GM12874 (cell line): ENCODE data around the gene MAN1A2.

Experiments
- TF ChIP-seq, protein P1 (sequence below): IDR thresholded peaks from 2 replicates; pipeline ENCODE4 v1.5.1; 2011; ENCODE audit warnings: low read depth, mild to moderate bottlenecking, control low read depth, low read length, moderate library complexity; ENCODE audit not compliant: insufficient read depth

MAN1A2 gene

GRCh38 chr1:117416546-117417125 lies 49.4 kb downstream of the MAN1A2 start:
- TF ChIP-seq, protein P1, sequence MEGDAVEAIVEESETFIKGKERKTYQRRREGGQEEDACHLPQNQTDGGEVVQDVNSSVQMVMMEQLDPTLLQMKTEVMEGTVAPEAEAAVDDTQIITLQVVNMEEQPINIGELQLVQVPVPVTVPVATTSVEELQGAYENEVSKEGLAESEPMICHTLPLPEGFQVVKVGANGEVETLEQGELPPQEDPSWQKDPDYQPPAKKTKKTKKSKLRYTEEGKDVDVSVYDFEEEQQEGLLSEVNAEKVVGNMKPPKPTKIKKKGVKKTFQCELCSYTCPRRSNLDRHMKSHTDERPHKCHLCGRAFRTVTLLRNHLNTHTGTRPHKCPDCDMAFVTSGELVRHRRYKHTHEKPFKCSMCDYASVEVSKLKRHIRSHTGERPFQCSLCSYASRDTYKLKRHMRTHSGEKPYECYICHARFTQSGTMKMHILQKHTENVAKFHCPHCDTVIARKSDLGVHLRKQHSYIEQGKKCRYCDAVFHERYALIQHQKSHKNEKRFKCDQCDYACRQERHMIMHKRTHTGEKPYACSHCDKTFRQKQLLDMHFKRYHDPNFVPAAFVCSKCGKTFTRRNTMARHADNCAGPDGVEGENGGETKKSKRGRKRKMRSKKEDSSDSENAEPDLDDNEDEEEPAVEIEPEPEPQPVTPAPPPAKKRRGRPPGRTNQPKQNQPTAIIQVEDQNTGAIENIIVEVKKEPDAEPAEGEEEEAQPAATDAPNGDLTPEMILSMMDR, result no peak

- TF ChIP-seq, protein P1, result no peak
Measured at GRCh38 chr1:117425050-117425734, 57.9 kb downstream of the MAN1A2 start.

DNA sequence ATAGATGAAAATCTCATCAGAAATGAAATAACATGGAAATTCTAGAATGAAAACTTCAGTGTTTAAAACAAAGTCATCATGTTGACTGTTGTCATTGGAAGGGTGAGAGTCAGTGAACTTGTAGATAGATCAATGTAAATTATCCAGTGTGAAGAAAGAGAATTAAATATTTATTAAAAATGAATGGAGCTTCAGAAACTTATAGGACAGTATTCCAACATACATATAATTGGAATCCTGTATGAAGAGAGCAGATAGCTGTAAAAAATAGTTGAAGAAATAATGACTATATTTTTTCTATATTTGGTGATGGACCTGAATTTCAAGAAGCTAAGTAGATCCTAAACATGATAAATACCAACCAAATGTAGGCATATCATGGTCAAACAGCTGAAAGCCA lies 60.0 kb downstream of the MAN1A2 start:
- TF ChIP-seq, protein P1, result no peak

- TF ChIP-seq, protein P1, result no peak
Measured at GRCh38 chr1:117433943-117434342, 66.7 kb downstream of the MAN1A2 start.

DNA sequence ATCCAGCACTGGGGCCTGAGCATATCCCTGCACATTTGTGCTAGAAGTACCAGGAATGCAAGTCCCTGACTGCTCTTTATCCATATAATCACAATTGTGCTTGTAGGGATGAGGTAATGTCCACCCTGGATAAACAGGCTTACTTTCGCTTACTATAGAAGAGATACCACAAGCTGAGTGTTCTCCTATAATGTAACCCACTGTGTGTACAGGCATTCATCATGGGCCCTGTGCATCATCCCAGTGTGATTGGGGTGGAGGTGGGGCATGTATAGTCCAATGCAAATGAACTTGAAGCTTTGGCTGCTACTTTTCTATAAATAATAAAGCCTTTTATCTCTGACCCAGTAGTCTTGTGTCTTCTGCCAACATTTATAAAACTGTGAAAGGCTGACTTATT lies 69.3 kb downstream of the MAN1A2 start:
- TF ChIP-seq, protein P1, result no peak

- TF ChIP-seq, protein P1, result no peak
Measured at GRCh38 chr1:117447661-117448060, 80.4 kb downstream of the MAN1A2 start.

DNA sequence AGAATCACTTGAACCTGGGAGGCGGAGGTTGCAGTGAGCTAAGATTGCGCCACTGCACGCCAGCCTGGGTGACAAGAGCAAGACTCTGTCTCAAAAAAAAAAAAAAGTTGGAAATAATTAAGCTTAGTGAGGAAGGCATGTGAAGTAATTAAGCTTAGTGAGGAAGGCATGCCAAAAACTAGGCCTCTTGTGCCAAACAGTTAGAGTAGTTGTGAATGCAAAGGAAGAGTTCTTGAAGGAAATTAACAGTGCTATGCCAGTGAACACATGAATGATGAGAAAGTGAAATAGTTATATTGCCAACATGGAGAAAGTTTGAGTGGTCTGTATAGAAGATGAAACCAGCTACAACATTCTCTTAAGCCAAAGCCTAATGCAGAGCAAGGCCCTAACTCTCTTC lies 85.0 kb downstream of the MAN1A2 start:
- TF ChIP-seq, protein P1, result no peak
